ENCODE results near the gene ACAP1.
A peak's percentile ranks its signal among the peaks of the same experiment; 100 is the strongest.

The ACAP1 gene

GRCh38 chr17:7336240-7337175, at the start of gene ACAP1:
Gene ACAP1, plus strand, starts transcription at chr17:7336529. Its CDS starts 206 bp downstream, at chr17:7336735.
- DNase-seq (ENCODE audit: low spot score in 2 of 2), result peak in 1 of 2 donors; percentile 61
- no peaks in the 10 kb centered on the region for H3K27me3 Mint-ChIP-seq
- H3K4me1 Mint-ChIP-seq, result peaks cover 52% of the 10 kb centered on the region
- H3K4me3 Mint-ChIP-seq, result peak within 1 kb of the TSS; percentile 92
- H3K27ac Mint-ChIP-seq (ENCODE audit: low read depth), result peak within 1 kb of the TSS; percentile 77
- H3K36me3 Mint-ChIP-seq (ENCODE audit: insufficient read depth), result peaks cover 28% of the 10 kb centered on the region
- H3K9me3 Mint-ChIP-seq, result no peaks in the 10 kb centered on the region
- ATAC-seq (replicated peaks; ENCODE audit: extremely low read depth, poor library complexity, severe bottlenecking), result peak; percentile 98

GRCh38 chr17:7289256-7290032, 46.9 kb upstream of the ACAP1 start:
- Mint-ChIP-seq H3K27ac (ENCODE audit: low read depth) (no peak overlapping the region), H3K27me3 (peaks cover 76% of the 10 kb centered on the region), H3K4me1 (no peaks in the 10 kb centered on the region), H3K36me3 (ENCODE audit: insufficient read depth) (peaks cover 4% of the 10 kb centered on the region), H3K4me3 (no peak overlapping the region), H3K9me3 (no peaks in the 10 kb centered on the region)
- DNase-seq (ENCODE audit: low spot score in 2 of 2) (no peak), ATAC-seq (replicated peaks; ENCODE audit: extremely low read depth, poor library complexity, severe bottlenecking) (no peak)

- H3K36me3 Mint-ChIP-seq (ENCODE audit: insufficient read depth), result peaks cover 4% of the 10 kb centered on the region
- no peak overlapping the region for H3K27ac Mint-ChIP-seq (ENCODE audit: low read depth)
- no peaks in the 10 kb centered on the region for H3K9me3 Mint-ChIP-seq
- H3K4me1 Mint-ChIP-seq, result peaks cover 5% of the 10 kb centered on the region
- ATAC-seq (replicated peaks; ENCODE audit: extremely low read depth, poor library complexity, severe bottlenecking) (no peak), DNase-seq (ENCODE audit: low spot score in 2 of 2) (no peak)
- peaks cover 79% of the 10 kb centered on the region for H3K27me3 Mint-ChIP-seq
- H3K4me3 Mint-ChIP-seq, result no peak overlapping the region
Measured at GRCh38 chr17:7290166-7290565, 46.2 kb upstream of the ACAP1 start.

- Mint-ChIP-seq H3K4me1 (peaks cover 7% of the 10 kb centered on the region), H3K36me3 (ENCODE audit: insufficient read depth) (peaks cover 7% of the 10 kb centered on the region), H3K27me3 (peaks cover 78% of the 10 kb centered on the region), H3K4me3 (no peak overlapping the region), H3K9me3 (no peaks in the 10 kb centered on the region), H3K27ac (ENCODE audit: low read depth) (no peak overlapping the region)
- ATAC-seq (replicated peaks; ENCODE audit: extremely low read depth, poor library complexity, severe bottlenecking) (no peak), DNase-seq (ENCODE audit: low spot score in 2 of 2) (no peak)
Measured at GRCh38 chr17:7290685-7291084, 45.6 kb upstream of the ACAP1 start.

GRCh38 chr17:7292194-7292593, 44.1 kb upstream of the ACAP1 start:
- Mint-ChIP-seq H3K9me3 (no peaks in the 10 kb centered on the region), H3K4me3 (no peak overlapping the region), H3K27me3 (peaks cover 70% of the 10 kb centered on the region), H3K27ac (ENCODE audit: low read depth) (no peak overlapping the region), H3K4me1 (peaks cover 7% of the 10 kb centered on the region), H3K36me3 (ENCODE audit: insufficient read depth) (peaks cover 7% of the 10 kb centered on the region)
- DNase-seq (ENCODE audit: low spot score in 2 of 2) (no peak), ATAC-seq (replicated peaks; ENCODE audit: extremely low read depth, poor library complexity, severe bottlenecking) (no peak)

- peaks cover 64% of the 10 kb centered on the region for H3K27me3 Mint-ChIP-seq
- H3K9me3 Mint-ChIP-seq, result no peaks in the 10 kb centered on the region
Measured at GRCh38 chr17:7292729-7293128, 43.6 kb upstream of the ACAP1 start.

GRCh38 chr17:7293159-7293558, 43.2 kb upstream of the ACAP1 start:
- ATAC-seq (replicated peaks; ENCODE audit: extremely low read depth, poor library complexity, severe bottlenecking) (no peak), DNase-seq (ENCODE audit: low spot score in 2 of 2) (no peak)
- Mint-ChIP-seq H3K27ac (ENCODE audit: low read depth) (no peak overlapping the region), H3K36me3 (ENCODE audit: insufficient read depth) (peaks cover 7% of the 10 kb centered on the region), H3K4me3 (peak overlapping the region; percentile 57), H3K9me3 (no peaks in the 10 kb centered on the region), H3K4me1 (peaks cover 7% of the 10 kb centered on the region), H3K27me3 (peaks cover 60% of the 10 kb centered on the region)

More at GRCh38 chr17:7292729-7293128, 43.6 kb upstream of the ACAP1 start:
- no peak overlapping the region for H3K4me3 Mint-ChIP-seq
- no peak overlapping the region for H3K27ac Mint-ChIP-seq (ENCODE audit: low read depth)
- ATAC-seq (replicated peaks; ENCODE audit: extremely low read depth, poor library complexity, severe bottlenecking) (no peak), DNase-seq (ENCODE audit: low spot score in 2 of 2) (no peak)
- peaks cover 7% of the 10 kb centered on the region for H3K36me3 Mint-ChIP-seq (ENCODE audit: insufficient read depth)
- peaks cover 7% of the 10 kb centered on the region for H3K4me1 Mint-ChIP-seq

- Mint-ChIP-seq H3K9me3 (no peaks in the 10 kb centered on the region), H3K27ac (ENCODE audit: low read depth) (no peak overlapping the region), H3K36me3 (ENCODE audit: insufficient read depth) (peaks cover 7% of the 10 kb centered on the region), H3K27me3 (peaks cover 53% of the 10 kb centered on the region), H3K4me3 (peak overlapping the region; percentile 57), H3K4me1 (peaks cover 7% of the 10 kb centered on the region)
- ATAC-seq (replicated peaks; ENCODE audit: extremely low read depth, poor library complexity, severe bottlenecking) (no peak), DNase-seq (ENCODE audit: low spot score in 2 of 2) (no peak)
Measured at GRCh38 chr17:7293816-7294613, 42.3 kb upstream of the ACAP1 start.

GRCh38 chr17:7294614-7295153, 41.6 kb upstream of the ACAP1 start, which contains the start of gene YBX2:
Gene YBX2, minus strand, starts transcription at chr17:7294639. Its CDS starts 139 bp downstream, at chr17:7294500.
- H3K27ac Mint-ChIP-seq (ENCODE audit: low read depth), result peak within 1 kb of the TSS; percentile 85
- no peaks in the 10 kb centered on the region for H3K9me3 Mint-ChIP-seq
- peaks cover 7% of the 10 kb centered on the region for H3K4me1 Mint-ChIP-seq
- peak within 1 kb of the TSS; percentile 85 for H3K4me3 Mint-ChIP-seq
- H3K36me3 Mint-ChIP-seq (ENCODE audit: insufficient read depth), result peaks cover 7% of the 10 kb centered on the region
- ATAC-seq (replicated peaks; ENCODE audit: extremely low read depth, poor library complexity, severe bottlenecking), result peak; percentile 58
- DNase-seq (ENCODE audit: low spot score in 2 of 2), result peak; percentile 31 to 47
- peaks cover 52% of the 10 kb centered on the region for H3K27me3 Mint-ChIP-seq

GRCh38 chr17:7295230-7296180, 40.8 kb upstream of the ACAP1 start:
- H3K27me3 Mint-ChIP-seq, result peaks cover 43% of the 10 kb centered on the region
- H3K36me3 Mint-ChIP-seq (ENCODE audit: insufficient read depth), result peaks cover 7% of the 10 kb centered on the region
- peak overlapping the region; percentile 85 for H3K4me3 Mint-ChIP-seq
- DNase-seq (ENCODE audit: low spot score in 2 of 2) (no peak), ATAC-seq (replicated peaks; ENCODE audit: extremely low read depth, poor library complexity, severe bottlenecking) (no peak)
- H3K9me3 Mint-ChIP-seq, result no peaks in the 10 kb centered on the region
- H3K4me1 Mint-ChIP-seq, result peaks cover 7% of the 10 kb centered on the region
- H3K27ac Mint-ChIP-seq (ENCODE audit: low read depth), result peak overlapping the region; percentile 85

GRCh38 chr17:7296189-7296861, 40.0 kb upstream of the ACAP1 start:
- DNase-seq (ENCODE audit: low spot score in 2 of 2) (peak in 1 of 2 donors; percentile 60), ATAC-seq (replicated peaks; ENCODE audit: extremely low read depth, poor library complexity, severe bottlenecking) (no peak)
- Mint-ChIP-seq H3K4me1 (peaks cover 7% of the 10 kb centered on the region), H3K36me3 (ENCODE audit: insufficient read depth) (peaks cover 7% of the 10 kb centered on the region), H3K4me3 (no peak overlapping the region), H3K27ac (ENCODE audit: low read depth) (no peak overlapping the region), H3K9me3 (no peaks in the 10 kb centered on the region), H3K27me3 (peaks cover 35% of the 10 kb centered on the region)
